Prostate gland (tissue), 2 donors: ENCODE data around the gene PRSS56.

Source experiments
- CTCF ChIP-seq, 4 experiments: fragments of 200-600 bp in 2 of 4; fragments of 450-650 bp in 2 of 4; sonication (generic) in 2 of 4; IDR thresholded peaks; 1 replicate in 3 of 4; 2 replicates in 1 of 4; pipeline ENCODE4 v1.5.1; 2016 to 2019; ENCODE audit warnings: antibody characterized with exemption in 4 of 4, mild to moderate bottlenecking in 2 of 4, moderate library complexity in 2 of 4
- POLR2A ChIP-seq: fragments of 450-650 bp; IDR thresholded peaks from one replicate; pipeline ENCODE4 v1.6.1; 2016; ENCODE audit warnings: antibody characterized with exemption, mild to moderate bottlenecking
- POLR2AphosphoS5 ChIP-seq: sonication (generic); formaldehyde crosslinking; IDR thresholded peaks from one replicate; pipeline ENCODE4 v1.6.1; 2017; ENCODE audit warnings: antibody characterized with exemption

- TF ChIP-seq CTCF (IDR thresholded peaks at IDR 0.05) (no peak), POLR2AphosphoS5 (no peak), POLR2A (no peak)
These were observed 46.7 kb upstream of the PRSS56 start for GRCh38 chr2:232473467-232473890.
